HL-60 (cell line): ENCODE results near the gene TENM3.

Source experiments
- DNase-seq, 2 experiments: peaks; one replicate each; pipeline ENCODE4 v3.0.0-alpha.2; 2010 to 2020; ENCODE audit warnings: low read depth in 1 of 2, low spot score in 1 of 2
- H3K27ac ChIP-seq: fragments of 250-450 bp; sonication (Bioruptor Pico); replicated peaks from 2 replicates; pipeline ENCODE4 v1.5.1; 2020; ENCODE audit warnings: mild to moderate bottlenecking, moderate library complexity
- H3K27me3 ChIP-seq: fragments of 250-450 bp; sonication (Bioruptor Pico); 2 replicates; pipeline ENCODE4 v1.5.1; 2021; ENCODE audit warnings: mild to moderate bottlenecking, moderate library complexity; ENCODE audit not compliant: insufficient read depth, poor library complexity, severe bottlenecking
- H3K4me3 ChIP-seq: replicated peaks from 2 replicates; pipeline ENCODE4 v1.5.1; 2011; ENCODE audit warnings: mild to moderate bottlenecking, control low read depth, low read length; ENCODE audit not compliant: insufficient read depth
- CTCF ChIP-seq: IDR thresholded peaks from one replicate; pipeline ENCODE4 v1.5.1; 2011; ENCODE audit warnings: low read length, control low read depth, inconsistent platforms; ENCODE audit not compliant: insufficient read depth
- GABPA ChIP-seq: IDR thresholded peaks from 2 replicates; pipeline ENCODE4 v1.6.1; 2012; ENCODE audit warnings: low read depth
- POLR2AphosphoS5 ChIP-seq: IDR thresholded peaks from 2 replicates; pipeline ENCODE4 v1.6.1; 2012; ENCODE audit warnings: low read depth
- REST ChIP-seq: IDR thresholded peaks from 2 replicates; pipeline ENCODE4 v1.6.1; 2012; ENCODE audit warnings: low read depth; ENCODE audit not compliant: insufficient replicate concordance
- SPI1 ChIP-seq: IDR thresholded peaks from 2 replicates; pipeline ENCODE4 v1.6.1; 2012; ENCODE audit warnings: low read depth, mild to moderate bottlenecking, borderline replicate concordance

Gene TENM3

GRCh38 chr4:182575225-182575624 is 332.0 kb downstream of the TENM3 start:
- Histone ChIP-seq H3K27ac (no peak overlapping the region), H3K4me3 (no peak overlapping the region), H3K27me3 (peaks cover 3% of the 10 kb centered on the region)
- TF ChIP-seq GABPA (no peak), REST (no peak), POLR2AphosphoS5 (no peak), SPI1 (no peak), CTCF (no peak)
- DNase-seq: no peak

- Histone ChIP-seq H3K27me3 (peaks cover 3% of the 10 kb centered on the region), H3K4me3 (no peak overlapping the region), H3K27ac (no peak overlapping the region)
- DNase-seq: no peak
- no peak for TF ChIP-seq SPI1
- TF ChIP-seq REST: no peak
Measured at GRCh38 chr4:182576601-182577289, 333.5 kb downstream of the TENM3 start.

- TF ChIP-seq SPI1: no peak
- TF ChIP-seq CTCF: no peak
- TF ChIP-seq REST: no peak
- TF ChIP-seq GABPA: no peak
- no peak for TF ChIP-seq POLR2AphosphoS5
- DNase-seq: no peak
- Histone ChIP-seq H3K27ac (no peak overlapping the region), H3K4me3 (no peak overlapping the region), H3K27me3 (peaks cover 3% of the 10 kb centered on the region)
Measured at GRCh38 chr4:182577411-182577810, 334.2 kb downstream of the TENM3 start.

GRCh38 chr4:182578402-182578801 is 335.2 kb downstream of the TENM3 start:
- Histone ChIP-seq H3K4me3 (no peak overlapping the region), H3K27ac (no peak overlapping the region), H3K27me3 (peaks cover 3% of the 10 kb centered on the region)
- no peak for DNase-seq
- TF ChIP-seq SPI1 (no peak), REST (no peak), GABPA (no peak), POLR2AphosphoS5 (no peak), CTCF (no peak)
